Measurements from ENCODE around the gene TARBP2. TPM values are rescaled to one million over a fixed set of nuclear protein-coding genes. Genes with fewer than 3 reads are reported as not detected.
A peak's percentile ranks its signal among the peaks of the same experiment; 100 is the strongest.
"Not testable (repeated sequence)": the region's sequence is repeated elsewhere in the genome, so short reads cannot be mapped to it uniquely, and the experiment has no call there.

The TARBP2 gene
- total and polyA plus RNA-seq, 8 donors, result 22.6 to 36.5 (median 28.6) TPM; not detected in 1

DNA sequence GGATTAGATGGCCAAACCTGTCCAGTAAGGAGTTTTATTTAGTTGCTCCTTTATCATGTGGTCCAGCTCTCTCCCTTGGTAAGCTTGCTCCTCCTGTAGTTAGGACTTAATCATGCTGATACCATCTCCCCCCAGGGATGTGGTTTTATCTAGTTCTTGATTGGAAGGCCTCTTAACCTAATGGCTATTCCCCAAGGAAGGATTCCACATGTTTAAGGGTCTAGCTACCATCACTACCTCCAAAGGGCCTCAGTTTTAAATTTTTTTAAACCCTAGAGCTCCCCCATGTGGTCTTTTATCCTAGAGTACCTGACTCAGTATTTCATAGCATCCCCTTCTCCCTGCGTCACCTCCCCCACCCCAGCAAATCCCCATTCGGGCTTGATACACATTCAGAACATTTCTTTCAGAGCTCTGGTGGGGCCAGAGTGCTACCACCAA lies 24.3 kb upstream of the TARBP2 start:
- H3K4me3 ChIP-seq, result no peak overlapping the region
- H3K27ac ChIP-seq, result peak overlapping the region in 3 of 5 donors; percentile 13 to 42 (median 24)
- 47 to 65% (median 59%) methylated on average over 2 of the region's 2 CpGs for WGBS, 5 donors
- peaks cover 23 to 97% (median 57%) of the 10 kb centered on the region in 4 donors for H3K4me1 ChIP-seq
- no peaks in the 10 kb centered on the region for H3K9me3 ChIP-seq
- intact Hi-C loops (cut with DNase I; ENCODE audit: low total_unique reads), result no loop called here
- no peak for DNase-seq
- peaks cover 87 to 100% (median 100%) of the 10 kb centered on the region in 4 donors for H3K36me3 ChIP-seq
- TF ChIP-seq POLR2AphosphoS5 (IDR thresholded peaks at IDR 0.05), result no peak
- no peak for TF ChIP-seq EP300 (IDR thresholded peaks at IDR 0.05)
- no peak for TF ChIP-seq POLR2A (IDR thresholded peaks at IDR 0.05)
- TF ChIP-seq, protein P1, sequence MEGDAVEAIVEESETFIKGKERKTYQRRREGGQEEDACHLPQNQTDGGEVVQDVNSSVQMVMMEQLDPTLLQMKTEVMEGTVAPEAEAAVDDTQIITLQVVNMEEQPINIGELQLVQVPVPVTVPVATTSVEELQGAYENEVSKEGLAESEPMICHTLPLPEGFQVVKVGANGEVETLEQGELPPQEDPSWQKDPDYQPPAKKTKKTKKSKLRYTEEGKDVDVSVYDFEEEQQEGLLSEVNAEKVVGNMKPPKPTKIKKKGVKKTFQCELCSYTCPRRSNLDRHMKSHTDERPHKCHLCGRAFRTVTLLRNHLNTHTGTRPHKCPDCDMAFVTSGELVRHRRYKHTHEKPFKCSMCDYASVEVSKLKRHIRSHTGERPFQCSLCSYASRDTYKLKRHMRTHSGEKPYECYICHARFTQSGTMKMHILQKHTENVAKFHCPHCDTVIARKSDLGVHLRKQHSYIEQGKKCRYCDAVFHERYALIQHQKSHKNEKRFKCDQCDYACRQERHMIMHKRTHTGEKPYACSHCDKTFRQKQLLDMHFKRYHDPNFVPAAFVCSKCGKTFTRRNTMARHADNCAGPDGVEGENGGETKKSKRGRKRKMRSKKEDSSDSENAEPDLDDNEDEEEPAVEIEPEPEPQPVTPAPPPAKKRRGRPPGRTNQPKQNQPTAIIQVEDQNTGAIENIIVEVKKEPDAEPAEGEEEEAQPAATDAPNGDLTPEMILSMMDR (IDR thresholded peaks at IDR 0.05), result no peak
- no peaks in the 10 kb centered on the region for H3K27me3 ChIP-seq

DNA sequence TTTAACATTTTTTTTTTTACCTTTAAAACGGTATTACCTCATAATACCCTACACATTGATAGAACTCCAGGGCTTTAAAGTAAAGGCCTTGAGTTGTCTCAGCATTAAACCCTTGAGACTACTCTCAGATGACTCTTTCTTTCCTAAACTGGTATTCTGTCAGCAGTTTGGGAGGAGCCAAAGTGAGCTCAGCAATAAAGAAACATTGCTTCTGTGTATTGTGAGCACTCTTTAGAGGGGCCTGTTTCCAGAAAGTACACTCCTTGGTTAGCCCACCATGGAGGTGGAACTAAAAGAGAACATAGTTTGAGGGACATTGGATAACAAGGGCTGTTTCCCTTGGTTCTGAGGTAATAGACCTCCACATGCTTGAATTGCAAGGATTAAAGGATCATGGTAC lies 22.2 kb upstream of the TARBP2 start:
- no peaks in the 10 kb centered on the region for H3K27me3 ChIP-seq
- WGBS, 5 donors, result 37 to 63% (median 48%) methylated on average over 1 of the region's 1 CpG
- H3K4me1 ChIP-seq, result peaks cover 17 to 91% (median 62%) of the 10 kb centered on the region in 4 donors
- intact Hi-C loops (cut with DNase I; ENCODE audit: low total_unique reads), result no loop called here
- DNase-seq, result no peak
- H3K9me3 ChIP-seq, result no peaks in the 10 kb centered on the region
- H3K27ac ChIP-seq, result peak overlapping the region in 3 of 5 donors; percentile 3 to 32 (median 9)
- H3K36me3 ChIP-seq, result peaks cover 73 to 100% (median 100%) of the 10 kb centered on the region in 4 donors
- no peak overlapping the region for H3K4me3 ChIP-seq
- no peak for TF ChIP-seq POLR2A (IDR thresholded peaks at IDR 0.05)
- no peak for TF ChIP-seq EP300 (IDR thresholded peaks at IDR 0.05)
- TF ChIP-seq POLR2AphosphoS5 (IDR thresholded peaks at IDR 0.05), result no peak
- TF ChIP-seq, protein P1 (IDR thresholded peaks at IDR 0.05), result no peak

DNA sequence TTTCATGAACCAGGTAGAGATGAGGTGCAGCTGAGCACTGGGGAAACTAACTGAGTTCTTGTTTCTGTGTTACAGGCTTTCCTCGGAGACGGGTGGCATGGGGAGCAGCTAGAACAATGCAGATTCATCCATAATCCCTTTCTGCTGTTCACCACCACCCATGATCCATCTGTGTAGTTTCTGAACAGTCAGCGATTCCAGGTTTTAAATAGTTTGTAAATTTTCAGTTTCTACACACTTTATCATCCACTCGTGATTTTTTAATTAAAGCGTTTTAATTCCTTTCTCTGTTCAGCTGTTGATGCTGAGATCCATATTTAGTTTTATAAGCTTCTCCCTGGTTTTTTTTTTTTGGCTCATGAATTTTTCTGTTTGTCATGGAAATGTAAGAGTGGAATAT lies 21.8 kb upstream of the TARBP2 start:
- Histone ChIP-seq H3K27ac (peak overlapping the region in 2 of 5 donors; percentile 3 to 9), H3K4me3 (no peak overlapping the region), H3K4me1 (peaks cover 12 to 87% (median 58%) of the 10 kb centered on the region in 4 donors), H3K36me3 (peaks cover 73 to 100% (median 100%) of the 10 kb centered on the region in 4 donors), H3K9me3 (no peaks in the 10 kb centered on the region), H3K27me3 (no peaks in the 10 kb centered on the region)
- intact Hi-C loops (cut with DNase I; ENCODE audit: low total_unique reads), result no loop called here
- DNase-seq, result no peak
- 64 to 80% (median 77%) methylated on average over 5 of the region's 5 CpGs for WGBS, 5 donors
- no peak for TF ChIP-seq POLR2AphosphoS5 (IDR thresholded peaks at IDR 0.05)
- TF ChIP-seq EP300 (IDR thresholded peaks at IDR 0.05), result no peak
- no peak for TF ChIP-seq POLR2A (IDR thresholded peaks at IDR 0.05)
- TF ChIP-seq, protein P1 (IDR thresholded peaks at IDR 0.05), result no peak

DNA sequence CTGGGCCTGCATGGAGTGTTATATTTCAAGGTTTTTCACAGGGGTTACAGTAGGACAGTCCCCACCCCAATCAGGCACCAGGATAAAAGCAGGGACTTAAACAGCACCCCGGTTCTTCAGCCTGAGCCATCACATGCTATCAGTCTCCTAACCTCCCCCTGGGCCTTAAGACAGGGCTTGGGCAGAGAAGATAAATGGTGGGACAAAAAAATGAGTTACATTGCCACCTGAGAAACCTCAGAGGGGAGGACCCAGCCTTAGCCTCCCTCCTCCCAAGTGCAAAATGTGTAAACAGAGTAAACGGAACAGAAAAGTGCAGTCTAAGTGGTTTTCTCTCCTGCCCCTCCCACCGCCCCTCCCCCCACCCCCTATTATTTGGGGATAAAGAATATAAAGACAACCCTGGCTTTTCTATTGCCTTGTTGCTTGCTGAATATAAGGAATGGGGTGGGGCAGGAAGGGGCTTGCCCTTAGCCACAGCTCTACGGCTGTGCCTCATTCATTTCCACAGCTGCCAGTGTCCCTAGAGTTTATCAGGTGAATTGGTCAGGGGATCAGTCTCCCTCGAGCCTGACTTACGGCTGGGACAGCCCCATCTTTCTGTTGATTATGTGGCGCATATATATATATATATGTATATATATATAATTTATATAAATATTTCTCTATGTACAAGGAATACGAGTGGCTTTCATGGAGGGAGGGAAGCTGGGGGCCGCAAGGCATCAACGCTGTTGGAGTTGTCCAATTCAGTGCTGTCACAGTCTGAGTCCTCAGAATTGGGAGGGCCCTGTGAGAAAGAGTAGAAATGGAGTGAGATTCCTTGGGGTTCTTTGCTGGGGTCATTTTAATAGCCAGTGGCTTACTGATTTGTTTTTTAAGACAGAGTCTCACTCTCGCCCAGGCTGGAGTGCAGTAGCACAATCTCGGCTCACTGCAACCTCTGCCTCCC lies 20.3 kb upstream of the TARBP2 start:
- H3K27ac ChIP-seq, result peak overlapping the region in 3 of 5 donors; percentile 3 to 54 (median 16)

DNA sequence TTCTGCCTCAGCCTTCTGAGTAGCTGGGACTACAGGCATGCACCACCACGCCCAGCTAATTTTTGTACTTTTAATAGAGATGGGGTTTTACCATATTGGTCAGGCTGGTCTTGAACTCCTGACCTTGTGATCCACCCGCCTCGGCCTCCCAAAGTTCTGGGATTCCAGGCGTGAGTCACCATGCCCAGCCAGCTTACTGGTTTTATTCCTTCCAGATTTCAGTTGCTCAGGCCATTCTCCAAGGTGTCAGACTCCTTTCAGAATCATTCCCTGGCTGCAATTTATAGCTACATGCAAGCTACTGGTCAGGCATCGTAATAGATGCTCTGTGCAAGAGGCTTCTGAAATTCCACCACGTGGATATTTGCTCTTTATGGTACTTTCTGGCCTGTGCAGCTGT lies 19.6 kb upstream of the TARBP2 start:
- intact Hi-C loops (cut with DNase I; ENCODE audit: low total_unique reads), result not testable (repeated sequence)
- peaks cover 64 to 100% (median 100%) of the 10 kb centered on the region in 4 donors for H3K36me3 ChIP-seq

More for the DNA sequence above, 20.3 kb upstream of the TARBP2 start:
- WGBS, 5 donors, result 61 to 67% (median 63%) methylated on average over 12 of the region's 12 CpGs
- no peak for DNase-seq
- TF ChIP-seq EP300 (IDR thresholded peaks at IDR 0.05) (no peak), POLR2A (IDR thresholded peaks at IDR 0.05) (no peak), POLR2AphosphoS5 (IDR thresholded peaks at IDR 0.05) (no peak)
- TF ChIP-seq, protein P1 (IDR thresholded peaks at IDR 0.05), result no peak
- Histone ChIP-seq H3K4me1 (peaks cover under 1 to 72% (median 46%) of the 10 kb centered on the region in 4 donors), H3K27me3 (no peaks in the 10 kb centered on the region), H3K4me3 (no peak overlapping the region), H3K9me3 (no peaks in the 10 kb centered on the region), H3K36me3 (peaks cover 61 to 100% (median 100%) of the 10 kb centered on the region in 4 donors)
- intact Hi-C loops (cut with DNase I; ENCODE audit: low total_unique reads), result no loop called here

More for the DNA sequence above, 19.6 kb upstream of the TARBP2 start:
- not testable (repeated sequence) for H3K27me3 ChIP-seq, DNase-seq, H3K4me3 ChIP-seq, H3K9me3 ChIP-seq
- H3K27ac ChIP-seq, result peak overlapping the region in 2 of 5 donors; percentile 3 to 54
- WGBS, 5 donors, result 63 to 77% (median 73%) methylated on average over 6 of the region's 6 CpGs
- peaks cover 0 to 66% (median 42%) of the 10 kb centered on the region in 4 donors for H3K4me1 ChIP-seq
